GM23248 (cell line): Measurements from ENCODE around the gene MYLK. TPM values are rescaled to one million over a fixed set of nuclear protein-coding genes. Genes with fewer than 3 reads are reported as not detected.
"Not testable (repeated sequence)": the region's sequence is repeated elsewhere in the genome, so short reads cannot be mapped to it uniquely, and the experiment has no call there.

Experiments used
- DNase-seq: peaks from one replicate; pipeline ENCODE4 v3.0.0-alpha.2; 2015
- H2AFZ ChIP-seq: fragments of 200-600 bp; sonication (generic); 2 replicates; pipeline ENCODE4 v1.6.1; 2016; ENCODE audit warnings: antibody characterized with exemption
- H3F3A ChIP-seq: fragments of 200-600 bp; sonication (generic); 2 replicates; pipeline ENCODE4 v1.6.1; 2016; ENCODE audit warnings: mild to moderate bottlenecking, antibody characterized with exemption, mixed run types; ENCODE audit not compliant: insufficient read depth
- H3K27ac ChIP-seq: fragments of 200-600 bp; sonication (generic); 2 replicates; pipeline ENCODE4 v1.5.1; 2016; ENCODE audit warnings: mild to moderate bottlenecking
- H3K27me3 ChIP-seq: fragments of 200-600 bp; sonication (generic); replicated peaks from 2 replicates; pipeline ENCODE4 v1.6.1; 2016; ENCODE audit warnings: mild to moderate bottlenecking; ENCODE audit not compliant: insufficient read depth
- H3K36me3 ChIP-seq: fragments of 200-600 bp; sonication (generic); 2 replicates; pipeline ENCODE4 v1.6.1; 2016; ENCODE audit warnings: low read depth, mild to moderate bottlenecking
- H3K4me1 ChIP-seq: fragments of 200-600 bp; sonication (generic); 2 replicates; pipeline ENCODE4 v1.6.1; 2016; ENCODE audit warnings: mild to moderate bottlenecking; ENCODE audit not compliant: insufficient read depth
- H3K4me2 ChIP-seq: fragments of 200-600 bp; sonication (generic); one replicate; pipeline ENCODE4 v1.6.1; 2016; ENCODE audit warnings: mild to moderate bottlenecking; ENCODE audit not compliant: unreplicated experiment
- H3K4me3 ChIP-seq: fragments of 200-600 bp; sonication (generic); 2 replicates; pipeline ENCODE4 v1.5.1; 2016; ENCODE audit warnings: mild to moderate bottlenecking
- H3K79me2 ChIP-seq: fragments of 200-600 bp; sonication (generic); 2 replicates; pipeline ENCODE4 v1.6.1; 2016; ENCODE audit warnings: mild to moderate bottlenecking; ENCODE audit not compliant: insufficient read depth
- H3K9ac ChIP-seq: fragments of 200-600 bp; sonication (generic); 2 replicates; pipeline ENCODE4 v1.6.1; 2016; ENCODE audit warnings: mild to moderate bottlenecking
- H3K9me2 ChIP-seq: fragments of 200-600 bp; sonication (generic); 2 replicates; pipeline ENCODE4 v1.6.1; 2016; ENCODE audit warnings: mixed run types, mild to moderate bottlenecking, moderate library complexity; ENCODE audit not compliant: insufficient read depth
- H3K9me3 ChIP-seq: fragments of 200-600 bp; sonication (generic); one replicate; pipeline ENCODE4 v1.6.1; 2017; ENCODE audit warnings: low read depth
- H4K20me1 ChIP-seq: fragments of 200-600 bp; sonication (generic); 2 replicates; pipeline ENCODE4 v1.6.0; 2016; ENCODE audit not compliant: insufficient read depth
- EZH2 ChIP-seq: fragments of 200-600 bp; sonication (generic); IDR thresholded peaks from 2 replicates; pipeline ENCODE4 v1.6.1; 2018; ENCODE audit warnings: antibody characterized with exemption, mild to moderate bottlenecking; ENCODE audit not compliant: insufficient read depth, poor library complexity, severe bottlenecking
- EZH2phosphoT487 ChIP-seq: fragments of 200-600 bp; sonication (generic); IDR thresholded peaks from 2 replicates; pipeline ENCODE4 v1.6.1; 2018; ENCODE audit warnings: antibody characterized with exemption, moderate library complexity, mild to moderate bottlenecking, low read depth; ENCODE audit not compliant: insufficient read depth
- WGBS, 2 experiments: methylation state at CpG; one replicate each; pipeline ENCODE4 v1.1.6; 2015 to 2017; ENCODE audit warnings: low lambda C conversion rate in 2 of 2, low coverage in 1 of 2; ENCODE audit errors: missing lambda C conversion rate in 2 of 2; 5-methylcytosine and 5-hydroxymethylcytosine counted together
- in situ Hi-C: fragments of 300-500 bp; cut with MboI; formaldehyde crosslinking; loops from 2 replicates; pipeline ENCODE4 v1.15.0; 2020
- polyA plus RNA-seq: library from polyadenylated mRNA; unstranded; fragments of >200 nt; fragmentation: Nextera tagmentation; extraction: Ambion mirVana; gene quantifications from 2 replicates; pipeline ENCODE4 v1.2.1, GENCODE V29; 2016
- total RNA-seq: library from RNA; depleted of rRNA; stranded (reverse); fragments of >200 nt; shearing (Covaris generic); gene quantifications from 2 replicates; pipeline ENCODE4 v1.2.3, GENCODE V29; 2014

MYLK gene
- total and polyA plus RNA-seq, 2 experiments from 2014 or later, result 110 to 174 TPM

DNA sequence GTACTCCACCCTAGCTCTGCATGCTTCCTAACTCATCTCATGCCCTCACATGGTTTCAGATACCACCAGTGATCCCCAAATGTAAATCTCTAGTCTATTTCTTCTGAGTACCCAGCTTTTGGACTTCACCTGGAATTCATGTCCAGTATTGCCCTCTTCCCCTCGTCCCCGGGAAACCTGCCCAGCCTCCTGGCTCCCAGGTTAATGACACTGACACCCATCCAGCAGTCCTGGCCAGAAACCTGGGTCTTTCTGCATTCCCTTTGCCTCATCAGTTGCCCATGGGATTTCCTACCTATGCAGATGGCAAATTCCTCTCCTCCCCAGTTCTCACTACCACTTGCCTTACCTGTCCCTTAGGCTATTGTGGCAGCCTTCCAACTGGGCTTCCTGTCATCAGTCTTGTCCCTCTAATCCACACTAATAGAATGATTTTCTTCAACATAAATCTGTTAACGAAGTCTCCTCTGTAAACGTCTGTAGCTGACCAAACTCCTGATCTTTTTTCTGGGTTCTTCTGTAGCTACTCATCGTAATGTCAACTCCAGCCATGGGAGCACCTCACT, 15.3 kb upstream of the MYLK start:
- Histone ChIP-seq H3K27me3 (no peaks in the 10 kb centered on the region), H2AFZ (no peak overlapping the region), H3K9ac (no peak overlapping the region), H3K4me1 (no peaks in the 10 kb centered on the region), H3K36me3 (no peaks in the 10 kb centered on the region), H3K27ac (no peak overlapping the region), H3K4me2 (no peak overlapping the region), H3F3A (no peaks in the 10 kb centered on the region), H3K4me3 (no peak overlapping the region), H3K9me3 (no peaks in the 10 kb centered on the region), H3K9me2 (no peaks in the 10 kb centered on the region), H4K20me1 (no peaks in the 10 kb centered on the region), H3K79me2 (no peaks in the 10 kb centered on the region)
- WGBS, 2 experiments, result 68 to 73% methylated on average over 5 of the region's 5 CpGs
- DNase-seq, result no peak
- TF ChIP-seq EZH2phosphoT487, result no peak
- no peak for TF ChIP-seq EZH2
- in situ Hi-C loops, result no loop called here

DNA sequence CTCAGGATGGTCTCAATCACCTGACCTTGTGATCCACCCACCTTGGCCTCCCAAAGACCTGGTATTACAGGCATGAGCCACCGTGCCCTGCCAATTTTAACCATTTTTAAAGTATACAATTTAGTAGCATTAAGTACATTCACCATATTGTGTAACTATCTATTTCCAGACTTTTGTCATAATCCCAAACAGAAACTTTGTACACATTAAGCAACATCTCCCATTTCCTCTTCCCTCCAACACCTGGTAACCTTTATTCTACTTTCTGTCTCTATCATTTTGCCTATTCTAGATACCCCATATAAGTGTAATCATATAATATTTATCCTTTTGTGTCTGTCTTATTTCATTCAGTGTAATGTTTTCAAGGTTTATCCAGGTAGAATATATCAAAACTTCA, 8.9 kb upstream of the MYLK start:
- Histone ChIP-seq H2AFZ (no peak overlapping the region), H3K9ac (no peak overlapping the region), H3K36me3 (no peaks in the 10 kb centered on the region), H4K20me1 (no peaks in the 10 kb centered on the region), H3K27ac (no peak overlapping the region), H3K4me3 (no peak overlapping the region), H3F3A (no peaks in the 10 kb centered on the region), H3K9me3 (no peaks in the 10 kb centered on the region), H3K27me3 (no peaks in the 10 kb centered on the region), H3K79me2 (no peaks in the 10 kb centered on the region), H3K4me2 (no peak overlapping the region), H3K9me2 (no peaks in the 10 kb centered on the region), H3K4me1 (no peaks in the 10 kb centered on the region)
- TF ChIP-seq EZH2, result no peak
- no peak for TF ChIP-seq EZH2phosphoT487
- WGBS, 2 experiments, result 69 to 88% methylated on average over 1 of the region's 1 CpG
- in situ Hi-C loops, result no loop called here
- no peak for DNase-seq

DNA sequence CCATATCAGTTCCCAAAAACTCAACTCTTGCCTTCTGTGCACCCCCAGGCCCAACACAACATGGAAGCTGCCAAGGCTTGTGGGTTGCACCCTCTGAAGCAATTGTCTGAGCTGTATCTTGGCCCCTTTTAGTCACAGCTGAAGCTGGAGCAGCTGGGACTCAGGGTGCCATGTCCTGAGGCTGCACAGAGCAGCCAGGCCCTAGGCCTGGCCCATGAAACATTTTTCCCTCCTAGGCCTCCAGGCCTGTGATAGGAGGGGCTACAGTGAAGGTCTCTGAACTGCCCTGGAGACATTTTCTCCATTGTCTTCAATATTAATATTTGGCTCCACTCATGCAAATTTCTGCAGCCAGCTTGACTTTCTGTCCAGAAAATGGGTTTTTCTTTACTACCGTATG, 8.1 kb upstream of the MYLK start:
- Histone ChIP-seq H3K9me2 (no peaks in the 10 kb centered on the region), H2AFZ (no peak overlapping the region), H3K79me2 (no peaks in the 10 kb centered on the region), H3K4me1 (no peaks in the 10 kb centered on the region), H3K27me3 (no peaks in the 10 kb centered on the region), H3K36me3 (no peaks in the 10 kb centered on the region), H3F3A (no peaks in the 10 kb centered on the region), H3K9ac (no peak overlapping the region), H3K4me3 (no peak overlapping the region), H3K27ac (no peak overlapping the region), H4K20me1 (no peaks in the 10 kb centered on the region), H3K9me3 (no peaks in the 10 kb centered on the region), H3K4me2 (no peak overlapping the region)
- TF ChIP-seq EZH2phosphoT487 (no peak), EZH2 (no peak)
- 0% methylated on average over 1 of the region's 1 CpG for WGBS, 2 experiments
- in situ Hi-C loops, result no loop called here
- no peak for DNase-seq

DNA sequence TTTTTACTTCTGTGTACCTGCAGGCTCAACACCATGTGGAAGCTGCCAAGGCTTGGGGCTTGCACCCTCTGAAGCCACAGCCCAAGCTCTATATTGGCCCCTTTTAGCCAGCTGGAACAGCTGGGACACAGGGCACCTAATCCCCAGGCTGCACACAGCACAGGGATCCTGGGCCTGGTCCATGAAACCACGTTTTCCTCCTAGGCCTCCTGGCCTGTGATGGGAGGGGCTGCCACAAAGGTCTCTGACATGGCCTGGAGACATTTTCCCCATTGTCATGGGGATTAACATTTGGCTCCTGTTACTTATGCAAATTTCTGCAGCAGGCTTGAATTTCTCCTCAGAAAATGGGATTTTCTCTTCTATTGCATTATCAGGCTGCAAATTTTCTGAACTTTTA, 6.9 kb upstream of the MYLK start:
- 15 to 17% methylated on average over 1 of the region's 1 CpG for WGBS, 2 experiments
- H3K9ac ChIP-seq, H3K79me2 ChIP-seq, H3K27ac ChIP-seq, H4K20me1 ChIP-seq, H3F3A ChIP-seq, in situ Hi-C loops, H3K9me3 ChIP-seq, H2AFZ ChIP-seq, H3K4me1 ChIP-seq, H3K4me2 ChIP-seq, H3K4me3 ChIP-seq, H3K9me2 ChIP-seq, H3K27me3 ChIP-seq, H3K36me3 ChIP-seq, DNase-seq: not testable (repeated sequence)

DNA sequence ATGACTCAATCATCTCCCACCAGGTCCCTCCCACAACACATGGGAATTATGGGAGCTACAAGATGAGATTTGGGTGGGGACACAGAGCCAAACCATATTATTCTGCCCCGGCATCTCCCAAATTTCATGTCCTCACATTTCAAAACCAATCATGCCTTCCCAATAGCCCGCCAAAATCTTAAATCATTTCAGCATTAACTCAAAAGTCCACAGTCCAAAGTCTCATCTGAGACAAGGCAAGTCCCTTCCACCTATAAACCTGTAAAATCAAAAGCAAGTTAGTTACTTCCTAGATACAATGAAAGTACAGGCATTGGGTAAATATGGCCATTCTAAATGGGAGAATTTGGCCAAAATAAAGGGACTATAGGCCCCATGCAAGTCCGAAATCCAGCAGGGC, 6.0 kb upstream of the MYLK start:
- in situ Hi-C loops, result not testable (repeated sequence)

More for the DNA sequence above, 6.0 kb upstream of the MYLK start:
- H3K27ac ChIP-seq, H3K9me3 ChIP-seq, H3K27me3 ChIP-seq, H3F3A ChIP-seq, H3K4me3 ChIP-seq, H3K4me2 ChIP-seq, DNase-seq, H3K9me2 ChIP-seq, H3K4me1 ChIP-seq, H4K20me1 ChIP-seq, H2AFZ ChIP-seq, H3K9ac ChIP-seq, H3K79me2 ChIP-seq, H3K36me3 ChIP-seq: not testable (repeated sequence)
- 70 to 73% methylated on average over 3 of the region's 3 CpGs for WGBS, 2 experiments
